HG03432 (cell line): ENCODE data around the gene WDR35.
A peak's percentile ranks its signal among the peaks of the same experiment; 100 is the strongest.
"Not testable (repeated sequence)": the region's sequence is repeated elsewhere in the genome, so short reads cannot be mapped to it uniquely, and the experiment has no call there.

Experiments used
- ATAC-seq: cut with Tn5 transposase; IDR thresholded peaks from one replicate; pipeline ENCODE4 v1.9.1; 2021; ENCODE audit warnings: mild to moderate bottlenecking, moderate library complexity; ENCODE audit not compliant: unreplicated experiment

Gene WDR35

GRCh38 chr2:19897623-19898245, 92.2 kb downstream of the WDR35 start:
- ATAC-seq = no peak

DNA sequence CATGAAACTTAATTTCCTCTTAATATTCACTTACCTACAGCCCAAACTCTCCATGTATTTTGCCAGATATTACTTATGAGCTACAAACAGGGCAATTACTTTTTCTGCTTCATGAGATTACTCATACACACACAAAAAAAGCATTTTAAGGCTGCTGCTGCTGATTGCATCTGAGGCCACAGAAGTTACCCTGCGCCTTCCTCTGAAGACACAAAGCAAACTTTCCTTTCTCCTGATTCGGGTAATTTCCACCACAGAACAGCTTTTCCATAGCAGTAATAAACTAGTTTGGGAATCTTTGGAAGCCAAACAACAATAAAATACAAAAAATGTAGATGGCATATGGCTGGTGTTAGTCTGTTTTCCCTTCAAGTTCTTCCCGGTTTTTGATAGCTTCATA, 94.4 kb downstream of the WDR35 start:
- no peak for ATAC-seq

DNA sequence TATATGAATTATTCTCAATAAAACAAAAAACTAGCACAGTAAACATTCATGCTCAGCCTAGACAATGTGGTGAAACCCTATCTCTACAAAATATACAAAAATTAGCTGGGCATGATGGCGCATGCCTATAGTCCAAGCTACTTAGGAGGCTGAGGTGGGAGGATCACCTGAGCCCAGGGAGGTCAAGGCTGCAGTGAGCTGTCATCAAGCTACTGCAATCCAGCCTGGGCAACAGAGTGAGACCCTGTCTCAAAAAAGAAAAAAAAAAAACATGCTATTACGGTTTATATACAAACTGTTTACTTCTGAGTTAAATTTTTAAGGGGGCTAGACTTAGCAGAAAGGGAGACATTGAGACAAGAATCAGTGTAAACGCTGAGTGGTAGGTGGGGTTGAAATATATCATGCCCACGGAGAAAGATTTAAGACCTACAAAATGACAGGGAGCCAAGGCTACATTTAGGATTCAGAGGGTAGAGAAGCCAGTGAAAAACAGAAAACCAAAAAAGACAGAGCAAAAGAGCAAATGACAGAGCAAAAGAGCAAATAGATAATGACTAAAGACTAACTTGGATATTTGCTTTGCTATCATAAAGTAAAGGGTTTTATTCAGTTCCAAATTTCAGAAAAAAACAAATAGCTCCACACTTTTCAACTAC, 95.6 kb downstream of the WDR35 start:
- ATAC-seq = peak; percentile 23

DNA sequence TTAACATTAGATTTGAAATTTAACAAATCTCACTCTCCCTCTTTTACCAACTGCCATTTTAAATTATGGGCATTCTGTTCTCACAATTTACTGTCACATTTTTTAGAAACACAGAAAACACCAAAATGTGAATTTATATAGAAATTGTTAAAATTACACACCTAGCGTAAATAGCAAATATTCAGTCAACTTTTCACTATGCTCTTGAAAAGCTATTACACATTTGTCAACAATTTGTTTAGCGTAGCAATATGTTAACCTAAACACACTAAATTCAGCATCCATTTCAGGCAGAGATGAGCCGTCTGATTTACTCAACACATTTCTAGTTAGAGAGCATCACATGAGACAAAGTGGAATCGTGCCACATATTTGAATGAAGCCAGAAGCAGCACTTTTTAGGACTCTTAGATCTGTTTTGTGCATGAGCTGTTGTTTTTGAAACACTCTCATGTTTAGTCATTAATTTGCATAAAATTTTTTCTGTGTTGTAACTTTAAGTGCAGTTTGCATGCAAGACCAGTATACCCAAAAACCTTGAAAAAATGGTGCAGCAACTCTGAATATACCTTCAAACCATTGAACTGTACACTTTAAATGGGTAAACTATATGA, 96.3 kb downstream of the WDR35 start:
- peak; percentile 82 for ATAC-seq

- not testable (repeated sequence) for ATAC-seq
These were observed 97.9 kb downstream of the WDR35 start for GRCh38 chr2:19891971-19892370.

DNA sequence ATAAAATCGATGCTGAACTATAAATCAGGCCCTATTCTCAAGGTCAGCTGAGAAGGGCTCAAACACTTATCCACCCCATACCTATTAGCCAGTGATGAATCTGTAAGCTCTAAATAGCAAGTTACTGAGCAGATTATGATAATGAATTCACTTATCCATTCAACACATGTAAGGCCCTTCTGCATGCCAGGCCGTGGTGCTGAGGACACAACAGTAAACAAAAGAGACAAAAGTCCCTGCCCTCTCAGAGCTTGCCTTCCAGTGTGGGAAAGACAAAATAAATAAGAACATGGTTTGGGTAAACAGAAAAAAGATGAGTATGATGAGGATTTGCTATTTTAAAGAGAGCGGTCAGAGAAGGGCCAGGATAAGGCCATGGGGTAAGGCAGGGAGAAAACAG, 99.8 kb downstream of the WDR35 start:
- ATAC-seq = no peak

GRCh38 chr2:19888831-19889230, 101.1 kb downstream of the WDR35 start:
- no peak for ATAC-seq

DNA sequence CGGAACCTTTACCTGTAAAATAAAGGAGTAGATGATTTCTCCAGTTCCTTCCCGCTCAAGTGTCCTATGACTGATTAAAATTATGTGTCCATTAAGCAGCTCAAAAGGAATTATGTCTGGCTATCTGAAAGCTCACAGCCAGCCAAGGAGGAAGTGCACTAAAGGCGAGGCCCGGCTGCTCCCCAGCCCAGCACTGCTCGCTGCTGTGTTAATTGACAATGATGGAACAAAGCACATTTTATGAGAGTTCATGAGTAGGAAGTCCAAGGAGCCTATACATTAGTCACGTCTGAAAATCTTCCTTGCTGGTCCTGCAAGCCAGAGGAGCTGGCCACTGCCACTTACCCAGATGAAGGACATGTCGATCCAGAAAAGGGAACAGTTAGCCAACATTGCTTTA, 102.4 kb downstream of the WDR35 start:
- no peak for ATAC-seq

DNA sequence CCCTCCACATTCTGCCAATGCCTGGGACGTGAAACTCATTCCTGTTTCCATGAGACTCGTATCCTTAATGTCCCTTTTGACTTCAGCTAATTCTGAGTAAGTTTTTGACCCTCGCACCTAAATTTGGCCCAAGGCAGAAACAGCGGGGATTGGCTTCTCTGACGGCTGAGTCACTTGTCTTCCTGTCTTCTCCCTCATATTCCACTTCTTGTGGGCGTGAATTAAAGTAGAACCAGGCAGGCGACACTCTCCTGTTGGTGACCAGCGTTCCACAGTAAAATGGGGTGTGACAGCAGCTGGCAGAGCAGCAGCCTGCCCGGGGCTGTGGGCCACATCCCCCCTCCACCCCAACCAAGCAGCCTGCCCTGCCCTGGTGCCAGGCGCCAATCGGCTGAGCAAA, 103.6 kb downstream of the WDR35 start:
- no peak for ATAC-seq

- ATAC-seq = no peak
These were observed 104.1 kb downstream of the WDR35 start for GRCh38 chr2:19885791-19886190.

DNA sequence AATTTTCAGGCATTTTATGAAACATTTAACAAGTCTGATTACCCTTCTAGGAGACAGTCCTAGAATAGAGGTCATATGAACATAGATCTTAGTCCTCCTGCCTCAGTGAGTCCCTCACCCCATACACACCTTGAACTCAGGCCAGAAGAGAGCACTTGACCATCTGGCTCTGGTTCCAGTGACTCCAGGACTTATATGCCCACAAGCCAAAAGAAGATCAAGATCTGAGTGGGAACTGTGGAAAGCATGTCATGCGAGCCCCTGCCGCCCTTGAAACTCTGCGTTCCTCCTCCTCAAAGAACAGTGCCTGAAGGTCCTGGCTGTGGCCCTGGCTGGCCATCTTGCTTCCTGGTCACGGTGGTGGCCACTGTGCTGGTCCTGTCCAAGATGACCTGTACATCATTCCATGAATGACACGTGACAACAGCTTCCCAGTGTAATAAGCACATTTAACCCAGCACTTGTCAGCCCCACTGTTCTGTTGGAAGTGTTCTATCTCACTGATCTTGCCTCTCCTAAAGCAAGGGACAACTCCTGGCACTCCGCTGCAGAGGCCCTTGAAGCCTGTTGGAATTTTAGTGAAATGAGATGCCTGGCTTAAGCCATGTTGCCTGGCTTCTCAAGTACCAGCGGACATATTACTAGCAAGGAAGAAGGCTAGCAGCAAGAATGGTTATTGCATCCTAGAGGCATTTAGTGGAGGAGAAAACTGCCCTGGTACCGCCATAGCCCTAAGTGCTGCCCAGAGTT, 105.8 kb downstream of the WDR35 start:
- ATAC-seq = no peak

DNA sequence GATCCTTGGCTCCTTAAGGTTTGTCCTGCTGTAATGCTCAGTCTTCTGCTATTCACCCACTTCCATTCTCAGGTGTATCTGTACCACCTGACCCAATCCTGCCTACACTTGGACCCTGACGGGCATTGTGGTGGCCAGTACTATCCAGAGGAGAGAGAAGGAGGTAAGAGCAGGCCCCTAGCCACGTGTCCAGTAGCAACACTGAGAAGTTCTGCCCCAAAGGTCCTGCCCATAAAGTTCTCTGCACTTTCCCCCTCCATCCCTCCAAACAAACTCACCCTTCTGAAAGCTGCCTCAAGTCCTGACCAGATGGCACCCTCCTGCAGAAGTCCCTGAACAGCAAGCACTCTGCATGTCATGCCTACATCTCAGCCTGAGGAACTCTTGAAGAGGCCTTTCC, 106.4 kb downstream of the WDR35 start:
- ATAC-seq = no peak

- no peak for ATAC-seq
These were observed 107.6 kb downstream of the WDR35 start for GRCh38 chr2:19882286-19882685.

- no peak for ATAC-seq
These were observed 108.0 kb downstream of the WDR35 start for GRCh38 chr2:19881908-19882265.

- no peak for ATAC-seq
These were observed 108.5 kb downstream of the WDR35 start for GRCh38 chr2:19881221-19881907.

GRCh38 chr2:19880191-19880590, 109.7 kb downstream of the WDR35 start:
- ATAC-seq = not testable (repeated sequence)

DNA sequence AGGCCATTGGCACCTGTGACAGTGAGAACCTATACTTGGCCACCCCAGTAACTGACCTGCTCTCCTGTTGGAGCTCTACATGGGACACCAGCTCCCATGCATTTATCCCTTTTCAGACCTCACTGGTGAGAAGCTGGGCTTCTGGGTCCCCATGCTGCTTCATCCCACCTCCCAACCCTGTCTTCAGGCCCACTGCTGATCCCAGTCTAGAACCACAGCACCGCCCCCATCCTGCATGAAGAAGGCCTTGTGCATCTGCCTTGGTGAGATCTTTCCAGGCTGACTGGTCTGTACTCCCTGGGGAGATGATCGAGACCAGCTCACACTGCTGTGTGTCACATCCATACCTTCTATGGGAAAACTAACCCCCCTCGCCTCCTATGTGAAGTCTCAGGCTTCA, 110.8 kb downstream of the WDR35 start:
- ATAC-seq = no peak

DNA sequence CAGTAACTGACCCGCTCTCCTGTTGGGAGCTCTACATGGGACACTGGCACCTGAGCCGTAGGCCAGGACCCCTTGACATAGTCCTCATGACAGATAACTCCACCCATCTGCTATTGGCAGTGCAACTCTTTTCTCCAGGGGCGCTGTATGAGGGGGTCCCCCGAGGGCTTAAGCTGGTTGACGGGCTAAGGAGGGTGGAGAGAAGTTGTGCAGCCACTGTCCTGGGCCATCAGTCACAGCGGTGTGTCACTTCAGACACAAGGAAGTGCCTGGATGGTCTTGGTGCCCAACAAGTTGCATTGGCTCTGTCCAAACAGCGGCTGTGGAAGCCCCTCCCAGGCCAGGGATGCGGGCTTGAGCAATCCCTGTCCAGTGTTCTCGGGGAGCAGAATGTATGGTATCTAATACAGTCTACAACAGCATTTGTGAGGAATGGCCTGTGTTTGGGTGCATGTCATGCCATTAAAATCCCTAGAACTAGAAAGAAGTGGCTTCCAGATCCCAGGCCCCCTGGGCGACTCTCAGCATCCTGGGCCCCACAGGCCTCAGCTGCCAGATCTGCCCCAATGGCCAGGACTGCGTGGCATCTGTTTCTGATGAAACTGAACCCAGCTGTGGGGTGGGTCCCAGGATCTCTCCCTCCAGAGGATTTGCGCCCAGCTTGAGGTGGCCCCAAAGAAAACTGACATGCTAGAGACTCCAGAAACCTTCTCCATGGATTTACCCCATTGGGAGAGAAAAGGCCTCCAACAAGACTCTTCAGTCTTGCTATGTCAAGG, 111.4 kb downstream of the WDR35 start:
- no peak for ATAC-seq

DNA sequence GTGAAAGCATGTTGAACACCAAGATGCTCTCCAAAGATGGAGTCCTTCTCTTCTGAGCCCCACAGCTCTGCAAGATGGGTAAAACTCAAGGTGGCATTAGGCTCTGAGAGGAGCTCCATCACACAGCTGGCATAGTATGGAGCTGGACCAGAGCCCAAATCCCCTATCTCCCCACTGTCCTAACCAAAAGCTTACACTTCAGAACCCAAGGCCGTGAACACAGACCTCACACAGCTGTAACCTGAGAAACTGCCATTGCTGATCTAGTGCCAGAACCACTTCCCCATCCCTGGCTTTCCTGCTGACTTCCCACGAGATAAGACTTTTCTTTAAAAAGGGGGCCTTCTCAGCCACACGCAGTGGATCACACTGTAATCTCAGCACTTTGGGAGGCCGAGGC, 113.2 kb downstream of the WDR35 start:
- ATAC-seq = no peak

DNA sequence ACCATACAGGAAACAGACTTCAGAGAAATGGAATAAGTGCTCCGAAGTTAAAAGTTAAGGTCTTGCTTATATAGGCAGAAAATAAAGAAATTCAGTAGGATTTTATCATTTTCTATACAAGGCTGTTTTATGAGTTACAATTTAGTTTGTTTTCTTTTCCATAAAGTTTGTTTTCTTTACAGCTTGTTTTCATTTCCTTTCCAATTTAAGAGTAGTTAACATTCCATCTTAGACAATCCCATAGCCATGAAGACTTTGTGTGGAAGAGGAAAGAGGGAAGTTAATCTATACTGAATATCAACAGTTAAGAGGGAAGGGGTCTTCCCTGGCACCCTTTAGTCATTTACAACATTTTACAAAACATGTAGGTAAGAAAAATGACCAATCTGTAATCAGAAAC, 114.6 kb downstream of the WDR35 start:
- no peak for ATAC-seq

DNA sequence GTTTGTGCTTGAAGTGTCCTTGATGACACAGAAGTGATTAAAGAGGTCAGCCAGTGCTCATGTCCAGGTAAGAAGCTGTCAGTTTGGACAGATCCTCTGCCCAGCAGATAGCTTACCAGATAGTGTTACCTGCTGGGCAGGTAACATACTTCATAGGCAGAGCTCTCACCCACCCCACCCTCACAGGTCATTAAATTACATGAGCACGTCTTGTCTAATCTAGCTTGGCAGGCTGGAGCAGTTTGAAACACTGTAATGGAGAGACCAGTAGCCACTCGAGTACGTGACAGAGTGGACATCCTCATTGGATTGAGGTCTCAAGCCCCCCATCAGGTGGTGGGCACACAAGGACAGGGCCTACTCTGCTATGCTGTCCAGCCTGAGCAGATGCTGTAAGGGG, 115.2 kb downstream of the WDR35 start:
- no peak for ATAC-seq
